SIG-M5 (cell line): ENCODE data around the gene GLG1.
"Not testable (repeated sequence)": the region's sequence is repeated elsewhere in the genome, so short reads cannot be mapped to it uniquely, and the experiment has no call there.

Experiments
- DNase-seq: peaks from one replicate; lab custom pipeline; 2025; lab: John Stamatoyannopoulos, UW

Gene GLG1

GRCh38 chr16:74575175-74575806 is 31.6 kb downstream of the GLG1 start:
- DNase-seq: no peak

- no peak for DNase-seq
Measured at GRCh38 chr16:74574146-74574545, 32.8 kb downstream of the GLG1 start.

- DNase-seq: no peak
Measured at GRCh38 chr16:74573622-74574021, 33.3 kb downstream of the GLG1 start.

- DNase-seq: no peak
Measured at GRCh38 chr16:74570412-74571301, 36.3 kb downstream of the GLG1 start.

GRCh38 chr16:74568961-74569631 is 37.8 kb downstream of the GLG1 start:
- DNase-seq: no peak

- DNase-seq: no peak
Measured at GRCh38 chr16:74567901-74568300, 39.0 kb downstream of the GLG1 start.

GRCh38 chr16:74565378-74565777 is 41.5 kb downstream of the GLG1 start:
- DNase-seq: no peak

- DNase-seq: no peak
Measured at GRCh38 chr16:74564451-74564984, 42.4 kb downstream of the GLG1 start.

GRCh38 chr16:74563828-74564263 is 43.1 kb downstream of the GLG1 start:
- DNase-seq: peak; percentile 85

- DNase-seq: no peak
Measured at GRCh38 chr16:74562117-74562516, 44.8 kb downstream of the GLG1 start.

GRCh38 chr16:74561626-74562025 is 45.3 kb downstream of the GLG1 start:
- DNase-seq: no peak

GRCh38 chr16:74560912-74561311 is 46.0 kb downstream of the GLG1 start:
- DNase-seq: no peak

- DNase-seq: no peak
Measured at GRCh38 chr16:74558873-74559272, 48.0 kb downstream of the GLG1 start.

GRCh38 chr16:74557275-74557674 is 49.6 kb downstream of the GLG1 start:
- DNase-seq: no peak

- DNase-seq: no peak
Measured at GRCh38 chr16:74556375-74556922, 50.5 kb downstream of the GLG1 start.

GRCh38 chr16:74552357-74552756 is 54.6 kb downstream of the GLG1 start:
- DNase-seq: not testable (repeated sequence)

GRCh38 chr16:74550227-74551019 is 56.5 kb downstream of the GLG1 start:
- not testable (repeated sequence) for DNase-seq

GRCh38 chr16:74546112-74546511 is 60.8 kb downstream of the GLG1 start:
- not testable (repeated sequence) for DNase-seq

GRCh38 chr16:74542911-74543578 is 63.9 kb downstream of the GLG1 start:
- not testable (repeated sequence) for DNase-seq

- not testable (repeated sequence) for DNase-seq
Measured at GRCh38 chr16:74540663-74541062, 66.3 kb downstream of the GLG1 start.

- not testable (repeated sequence) for DNase-seq
Measured at GRCh38 chr16:74538801-74539200, 68.1 kb downstream of the GLG1 start.
